ENCODE results near the gene ATPAF1.

GRCh38 chr1:46585312-46585938 is 82.7 kb downstream of the ATPAF1 start:
- no peak for TF ChIP-seq REST (IDR thresholded peaks at IDR 0.05; ENCODE audit: low read depth, low read length)
- TF ChIP-seq POLR2AphosphoS5 (IDR thresholded peaks at IDR 0.05; ENCODE audit: low read length), result no peak
- no peak for TF ChIP-seq POLR2A (IDR thresholded peaks at IDR 0.05; ENCODE audit: low read depth, low read length)
- no peak for TF ChIP-seq MTA2 (IDR thresholded peaks at IDR 0.05; ENCODE audit: low read depth)
- TF ChIP-seq, protein P1, sequence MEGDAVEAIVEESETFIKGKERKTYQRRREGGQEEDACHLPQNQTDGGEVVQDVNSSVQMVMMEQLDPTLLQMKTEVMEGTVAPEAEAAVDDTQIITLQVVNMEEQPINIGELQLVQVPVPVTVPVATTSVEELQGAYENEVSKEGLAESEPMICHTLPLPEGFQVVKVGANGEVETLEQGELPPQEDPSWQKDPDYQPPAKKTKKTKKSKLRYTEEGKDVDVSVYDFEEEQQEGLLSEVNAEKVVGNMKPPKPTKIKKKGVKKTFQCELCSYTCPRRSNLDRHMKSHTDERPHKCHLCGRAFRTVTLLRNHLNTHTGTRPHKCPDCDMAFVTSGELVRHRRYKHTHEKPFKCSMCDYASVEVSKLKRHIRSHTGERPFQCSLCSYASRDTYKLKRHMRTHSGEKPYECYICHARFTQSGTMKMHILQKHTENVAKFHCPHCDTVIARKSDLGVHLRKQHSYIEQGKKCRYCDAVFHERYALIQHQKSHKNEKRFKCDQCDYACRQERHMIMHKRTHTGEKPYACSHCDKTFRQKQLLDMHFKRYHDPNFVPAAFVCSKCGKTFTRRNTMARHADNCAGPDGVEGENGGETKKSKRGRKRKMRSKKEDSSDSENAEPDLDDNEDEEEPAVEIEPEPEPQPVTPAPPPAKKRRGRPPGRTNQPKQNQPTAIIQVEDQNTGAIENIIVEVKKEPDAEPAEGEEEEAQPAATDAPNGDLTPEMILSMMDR (IDR thresholded peaks at IDR 0.05 in 2 of 3, conservative IDR thresholded peaks at IDR 0.05 in 1 of 3; ENCODE audit: control insufficient read depth in 2 of 3, extremely low read depth in 1 of 3, insufficient read depth in 1 of 3, low read depth in 3 of 3, low read length in 3 of 3), result no peak
- TF ChIP-seq NRF1 (conservative IDR thresholded peaks at IDR 0.05; ENCODE audit: low read depth, low read length), result no peak
- TF ChIP-seq RBBP5 (conservative IDR thresholded peaks at IDR 0.05), result no peak
- TF ChIP-seq, protein P2, sequence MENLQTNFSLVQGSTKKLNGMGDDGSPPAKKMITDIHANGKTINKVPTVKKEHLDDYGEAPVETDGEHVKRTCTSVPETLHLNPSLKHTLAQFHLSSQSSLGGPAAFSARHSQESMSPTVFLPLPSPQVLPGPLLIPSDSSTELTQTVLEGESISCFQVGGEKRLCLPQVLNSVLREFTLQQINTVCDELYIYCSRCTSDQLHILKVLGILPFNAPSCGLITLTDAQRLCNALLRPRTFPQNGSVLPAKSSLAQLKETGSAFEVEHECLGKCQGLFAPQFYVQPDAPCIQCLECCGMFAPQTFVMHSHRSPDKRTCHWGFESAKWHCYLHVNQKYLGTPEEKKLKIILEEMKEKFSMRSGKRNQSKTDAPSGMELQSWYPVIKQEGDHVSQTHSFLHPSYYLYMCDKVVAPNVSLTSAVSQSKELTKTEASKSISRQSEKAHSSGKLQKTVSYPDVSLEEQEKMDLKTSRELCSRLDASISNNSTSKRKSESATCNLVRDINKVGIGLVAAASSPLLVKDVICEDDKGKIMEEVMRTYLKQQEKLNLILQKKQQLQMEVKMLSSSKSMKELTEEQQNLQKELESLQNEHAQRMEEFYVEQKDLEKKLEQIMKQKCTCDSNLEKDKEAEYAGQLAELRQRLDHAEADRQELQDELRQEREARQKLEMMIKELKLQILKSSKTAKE (IDR thresholded peaks at IDR 0.05; ENCODE audit: low read depth, poor library complexity, severe bottlenecking), result no peak
- no peak for TF ChIP-seq BCL11A (IDR thresholded peaks at IDR 0.05; ENCODE audit: low read depth, low read length)
- TF ChIP-seq CBX5 (IDR thresholded peaks at IDR 0.05; ENCODE audit: low read depth), result no peak
- no peak for TF ChIP-seq EZH2 (IDR thresholded peaks at IDR 0.05; ENCODE audit: borderline replicate concordance, control insufficient read depth, low read depth, low read length)
- TF ChIP-seq, protein P3, sequence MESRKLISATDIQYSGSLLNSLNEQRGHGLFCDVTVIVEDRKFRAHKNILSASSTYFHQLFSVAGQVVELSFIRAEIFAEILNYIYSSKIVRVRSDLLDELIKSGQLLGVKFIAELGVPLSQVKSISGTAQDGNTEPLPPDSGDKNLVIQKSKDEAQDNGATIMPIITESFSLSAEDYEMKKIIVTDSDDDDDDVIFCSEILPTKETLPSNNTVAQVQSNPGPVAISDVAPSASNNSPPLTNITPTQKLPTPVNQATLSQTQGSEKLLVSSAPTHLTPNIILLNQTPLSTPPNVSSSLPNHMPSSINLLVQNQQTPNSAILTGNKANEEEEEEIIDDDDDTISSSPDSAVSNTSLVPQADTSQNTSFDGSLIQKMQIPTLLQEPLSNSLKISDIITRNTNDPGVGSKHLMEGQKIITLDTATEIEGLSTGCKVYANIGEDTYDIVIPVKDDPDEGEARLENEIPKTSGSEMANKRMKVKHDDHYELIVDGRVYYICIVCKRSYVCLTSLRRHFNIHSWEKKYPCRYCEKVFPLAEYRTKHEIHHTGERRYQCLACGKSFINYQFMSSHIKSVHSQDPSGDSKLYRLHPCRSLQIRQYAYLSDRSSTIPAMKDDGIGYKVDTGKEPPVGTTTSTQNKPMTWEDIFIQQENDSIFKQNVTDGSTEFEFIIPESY (IDR thresholded peaks at IDR 0.05), result no peak
